Loucy (cell line): Measurements from ENCODE around the gene HPCA.

Experiments used
- H2AFZ ChIP-seq: fragments of 200-600 bp; sonication (generic); 2 replicates; pipeline ENCODE4 v1.6.0; 2016; ENCODE audit warnings: antibody characterized with exemption, mild to moderate bottlenecking, low read length, moderate library complexity
- H3F3A ChIP-seq: fragments of 200-600 bp; 2 replicates; pipeline ENCODE4 v1.6.0; 2016; ENCODE audit warnings: antibody characterized with exemption, low read depth, mild to moderate bottlenecking
- H3K27me3 ChIP-seq: fragments of 200-600 bp; sonication (generic); 2 replicates; pipeline ENCODE4 v1.6.1; 2014; ENCODE audit warnings: low read length, mild to moderate bottlenecking; ENCODE audit not compliant: insufficient read depth, poor library complexity, severe bottlenecking
- H3K36me3 ChIP-seq: fragments of 200-600 bp; sonication (generic); 2 replicates; pipeline ENCODE4 v1.6.1; 2016; ENCODE audit warnings: low read length; ENCODE audit not compliant: insufficient read depth
- H3K4me1 ChIP-seq: fragments of 200-600 bp; sonication (generic); 2 replicates; pipeline ENCODE4 v1.5.1; 2014; ENCODE audit warnings: low read length, mild to moderate bottlenecking; ENCODE audit not compliant: insufficient read depth, poor library complexity, severe bottlenecking
- H3K4me2 ChIP-seq: fragments of 200-600 bp; sonication (generic); 2 replicates; pipeline ENCODE4 v1.6.0; 2014; ENCODE audit warnings: antibody characterized with exemption, low read length, low read depth, mild to moderate bottlenecking; ENCODE audit not compliant: poor library complexity, severe bottlenecking
- H3K4me3 ChIP-seq: fragments of 200-600 bp; sonication (generic); 2 replicates; pipeline ENCODE4 v1.5.1; 2014; ENCODE audit warnings: low read length, mild to moderate bottlenecking, mixed read lengths; ENCODE audit not compliant: poor library complexity, severe bottlenecking
- H3K79me2 ChIP-seq: fragments of 200-600 bp; sonication (generic); 2 replicates; pipeline ENCODE4 v1.6.1; 2014; ENCODE audit warnings: low read length; ENCODE audit not compliant: insufficient read depth
- H3K9ac ChIP-seq: fragments of 200-600 bp; sonication (generic); 2 replicates; pipeline ENCODE4 v1.6.0; 2014; ENCODE audit warnings: mild to moderate bottlenecking, low read depth, low read length, moderate library complexity; ENCODE audit not compliant: poor library complexity, severe bottlenecking
- H3K9me2 ChIP-seq: fragments of 200-600 bp; sonication (generic); replicated peaks from 2 replicates; pipeline ENCODE4 v1.6.1; 2016; ENCODE audit warnings: low read depth, low read length, mixed read lengths
- H3K9me3 ChIP-seq: fragments of 200-600 bp; sonication (generic); 2 replicates; pipeline ENCODE4 v1.6.1; 2014; ENCODE audit warnings: mild to moderate bottlenecking, antibody characterized with exemption, low read length, low read depth; ENCODE audit not compliant: insufficient read depth
- H4K20me1 ChIP-seq: fragments of 200-600 bp; sonication (generic); 2 replicates; pipeline ENCODE4 v1.6.0; 2014; ENCODE audit warnings: antibody characterized with exemption, low read length, mild to moderate bottlenecking; ENCODE audit not compliant: insufficient read depth, poor library complexity, severe bottlenecking
- EZH2phosphoT487 ChIP-seq: fragments of 200-600 bp; IDR thresholded peaks from 2 replicates; pipeline ENCODE4 v1.6.1; 2018; ENCODE audit warnings: antibody characterized with exemption, mild to moderate bottlenecking, moderate library complexity, borderline replicate concordance
- TF ChIP-seq, protein P1 (sequence below): fragments of 200-600 bp; sonication (generic); conservative IDR thresholded peaks from 2 replicates; pipeline ENCODE4 v1.5.1; 2014; ENCODE audit warnings: mild to moderate bottlenecking, antibody characterized with exemption, low read length

Gene HPCA

GRCh38 chr1:32894019-32894600, 7.8 kb downstream of the HPCA start:
- no peaks in the 10 kb centered on the region for H4K20me1 ChIP-seq
- no peaks in the 10 kb centered on the region for H3K4me1 ChIP-seq
- H3K79me2 ChIP-seq, result no peaks in the 10 kb centered on the region
- H3K27me3 ChIP-seq, result no peaks in the 10 kb centered on the region
- H3K9me3 ChIP-seq, result no peaks in the 10 kb centered on the region
- TF ChIP-seq EZH2phosphoT487, result no peak
- TF ChIP-seq, protein P1, sequence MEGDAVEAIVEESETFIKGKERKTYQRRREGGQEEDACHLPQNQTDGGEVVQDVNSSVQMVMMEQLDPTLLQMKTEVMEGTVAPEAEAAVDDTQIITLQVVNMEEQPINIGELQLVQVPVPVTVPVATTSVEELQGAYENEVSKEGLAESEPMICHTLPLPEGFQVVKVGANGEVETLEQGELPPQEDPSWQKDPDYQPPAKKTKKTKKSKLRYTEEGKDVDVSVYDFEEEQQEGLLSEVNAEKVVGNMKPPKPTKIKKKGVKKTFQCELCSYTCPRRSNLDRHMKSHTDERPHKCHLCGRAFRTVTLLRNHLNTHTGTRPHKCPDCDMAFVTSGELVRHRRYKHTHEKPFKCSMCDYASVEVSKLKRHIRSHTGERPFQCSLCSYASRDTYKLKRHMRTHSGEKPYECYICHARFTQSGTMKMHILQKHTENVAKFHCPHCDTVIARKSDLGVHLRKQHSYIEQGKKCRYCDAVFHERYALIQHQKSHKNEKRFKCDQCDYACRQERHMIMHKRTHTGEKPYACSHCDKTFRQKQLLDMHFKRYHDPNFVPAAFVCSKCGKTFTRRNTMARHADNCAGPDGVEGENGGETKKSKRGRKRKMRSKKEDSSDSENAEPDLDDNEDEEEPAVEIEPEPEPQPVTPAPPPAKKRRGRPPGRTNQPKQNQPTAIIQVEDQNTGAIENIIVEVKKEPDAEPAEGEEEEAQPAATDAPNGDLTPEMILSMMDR, result no peak
- no peak overlapping the region for H3K9ac ChIP-seq
- no peaks in the 10 kb centered on the region for H3K9me2 ChIP-seq
- H3K4me2 ChIP-seq, result no peak overlapping the region
- no peak overlapping the region for H2AFZ ChIP-seq
- H3K36me3 ChIP-seq, result no peaks in the 10 kb centered on the region
- H3F3A ChIP-seq, result no peaks in the 10 kb centered on the region
- no peak overlapping the region for H3K4me3 ChIP-seq

GRCh38 chr1:32894681-32895080, 8.4 kb downstream of the HPCA start:
- H3K79me2 ChIP-seq, result no peaks in the 10 kb centered on the region
- no peaks in the 10 kb centered on the region for H3K36me3 ChIP-seq
- H3K9me2 ChIP-seq, result no peaks in the 10 kb centered on the region
- H2AFZ ChIP-seq, result no peak overlapping the region
- no peaks in the 10 kb centered on the region for H3K9me3 ChIP-seq
- H4K20me1 ChIP-seq, result no peaks in the 10 kb centered on the region
- H3K4me2 ChIP-seq, result no peak overlapping the region
- peaks cover 5% of the 10 kb centered on the region for H3K27me3 ChIP-seq
- H3K4me1 ChIP-seq, result no peaks in the 10 kb centered on the region
- no peak overlapping the region for H3K9ac ChIP-seq
- H3F3A ChIP-seq, result no peaks in the 10 kb centered on the region
- TF ChIP-seq, protein P1, result no peak
- no peak for TF ChIP-seq EZH2phosphoT487
- H3K4me3 ChIP-seq, result no peak overlapping the region

DNA sequence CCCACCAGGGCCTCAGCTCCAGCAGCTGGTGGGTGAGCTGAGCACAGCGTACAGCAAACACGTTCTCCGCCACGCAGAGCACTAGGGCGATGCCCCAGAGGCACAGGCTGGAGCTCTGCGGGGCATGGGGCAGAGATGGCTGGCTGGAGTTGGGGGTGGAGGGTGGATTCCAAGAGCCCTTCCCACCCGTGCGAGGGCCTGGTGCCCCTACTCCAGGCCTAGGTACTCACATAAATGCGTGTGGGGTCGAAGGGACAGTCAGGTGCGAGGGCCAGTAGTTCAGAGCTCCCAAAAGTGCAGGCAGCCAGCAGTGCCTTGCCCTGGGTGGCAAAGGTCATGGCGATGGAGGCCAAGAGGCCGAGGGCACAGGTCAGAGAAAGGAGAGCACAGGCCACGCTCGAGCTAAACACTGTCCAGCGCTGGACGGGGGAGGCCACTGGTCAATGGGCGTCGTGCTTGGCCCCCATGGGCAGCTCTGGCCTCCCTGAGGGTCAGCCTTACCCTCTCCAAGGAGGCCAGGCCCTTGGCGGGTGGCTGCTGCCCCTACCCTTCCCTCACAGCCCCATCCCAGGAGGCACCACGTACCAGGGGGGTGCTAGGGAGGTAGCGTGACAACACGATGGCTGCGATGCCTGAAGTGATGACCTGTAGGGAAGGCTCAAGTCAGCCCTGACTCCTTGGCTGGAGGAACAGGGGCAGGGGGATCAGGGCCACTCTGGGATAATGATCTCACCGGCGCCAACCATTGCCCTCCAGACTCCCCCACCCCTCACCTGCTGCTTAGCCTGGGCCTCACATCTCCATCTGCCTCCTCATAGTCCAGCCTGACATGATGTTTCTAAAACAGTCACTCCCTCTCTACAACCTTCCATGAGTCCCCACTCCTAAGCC, 9.3 kb downstream of the HPCA start:
- H3K9ac ChIP-seq, result no peak overlapping the region
- no peaks in the 10 kb centered on the region for H3K79me2 ChIP-seq
- no peaks in the 10 kb centered on the region for H4K20me1 ChIP-seq
- no peaks in the 10 kb centered on the region for H3F3A ChIP-seq
- TF ChIP-seq, protein P1, result no peak
- no peak for TF ChIP-seq EZH2phosphoT487
- H2AFZ ChIP-seq, result no peak overlapping the region
- no peaks in the 10 kb centered on the region for H3K9me3 ChIP-seq
- H3K36me3 ChIP-seq, result no peaks in the 10 kb centered on the region
- H3K4me3 ChIP-seq, result no peak overlapping the region
- peaks cover 12% of the 10 kb centered on the region for H3K27me3 ChIP-seq
- H3K9me2 ChIP-seq, result no peaks in the 10 kb centered on the region
- no peaks in the 10 kb centered on the region for H3K4me1 ChIP-seq
- no peak overlapping the region for H3K4me2 ChIP-seq
